GM20000 (cell line): Measurements from ENCODE around the gene ZNF436.

Experiments
- DNase-seq: peaks from one replicate; pipeline ENCODE4 v3.0.0; 2012; ENCODE audit warnings: low spot score
- CTCF ChIP-seq: IDR thresholded peaks from 2 replicates; pipeline ENCODE4 v1.5.1; 2012; ENCODE audit warnings: mild to moderate bottlenecking, control low read depth; ENCODE audit errors: extremely low read depth, missing control alignments

The ZNF436 gene

GRCh38 chr1:23392125-23392855 is 22.7 kb upstream of the ZNF436 start:
- no peak for TF ChIP-seq CTCF
- no peak for DNase-seq

- TF ChIP-seq CTCF = no peak
- DNase-seq = no peak
These were observed 20.2 kb upstream of the ZNF436 start for GRCh38 chr1:23389837-23390321.

GRCh38 chr1:23387494-23387893 is 17.9 kb upstream of the ZNF436 start:
- TF ChIP-seq CTCF = no peak
- DNase-seq = no peak

GRCh38 chr1:23385119-23385621 is 15.5 kb upstream of the ZNF436 start:
- DNase-seq = no peak
- TF ChIP-seq CTCF = no peak

GRCh38 chr1:23384312-23385058 is 14.8 kb upstream of the ZNF436 start:
- DNase-seq = no peak
- TF ChIP-seq CTCF = no peak

GRCh38 chr1:23383577-23384311 is 14.1 kb upstream of the ZNF436 start:
- no peak for TF ChIP-seq CTCF

More at GRCh38 chr1:23383577-23384311, 14.1 kb upstream of the ZNF436 start:
- no peak for DNase-seq
